AG09319 (cell line): Measurements from ENCODE around the gene SNRPD1.
"Not testable (repeated sequence)": the region's sequence is repeated elsewhere in the genome, so short reads cannot be mapped to it uniquely, and the experiment has no call there.

Source experiments
- DNase-seq: peaks from one replicate; pipeline ENCODE4 v3.0.0-alpha.2; 2010; ENCODE audit warnings: low read depth; ENCODE audit errors: extremely low read depth
- TF ChIP-seq, protein P1 (sequence below): IDR thresholded peaks from 2 replicates; pipeline ENCODE4 v1.5.1; 2011; ENCODE audit warnings: low read depth, mild to moderate bottlenecking, inconsistent platforms, low read length, moderate library complexity

SNRPD1 gene

DNA sequence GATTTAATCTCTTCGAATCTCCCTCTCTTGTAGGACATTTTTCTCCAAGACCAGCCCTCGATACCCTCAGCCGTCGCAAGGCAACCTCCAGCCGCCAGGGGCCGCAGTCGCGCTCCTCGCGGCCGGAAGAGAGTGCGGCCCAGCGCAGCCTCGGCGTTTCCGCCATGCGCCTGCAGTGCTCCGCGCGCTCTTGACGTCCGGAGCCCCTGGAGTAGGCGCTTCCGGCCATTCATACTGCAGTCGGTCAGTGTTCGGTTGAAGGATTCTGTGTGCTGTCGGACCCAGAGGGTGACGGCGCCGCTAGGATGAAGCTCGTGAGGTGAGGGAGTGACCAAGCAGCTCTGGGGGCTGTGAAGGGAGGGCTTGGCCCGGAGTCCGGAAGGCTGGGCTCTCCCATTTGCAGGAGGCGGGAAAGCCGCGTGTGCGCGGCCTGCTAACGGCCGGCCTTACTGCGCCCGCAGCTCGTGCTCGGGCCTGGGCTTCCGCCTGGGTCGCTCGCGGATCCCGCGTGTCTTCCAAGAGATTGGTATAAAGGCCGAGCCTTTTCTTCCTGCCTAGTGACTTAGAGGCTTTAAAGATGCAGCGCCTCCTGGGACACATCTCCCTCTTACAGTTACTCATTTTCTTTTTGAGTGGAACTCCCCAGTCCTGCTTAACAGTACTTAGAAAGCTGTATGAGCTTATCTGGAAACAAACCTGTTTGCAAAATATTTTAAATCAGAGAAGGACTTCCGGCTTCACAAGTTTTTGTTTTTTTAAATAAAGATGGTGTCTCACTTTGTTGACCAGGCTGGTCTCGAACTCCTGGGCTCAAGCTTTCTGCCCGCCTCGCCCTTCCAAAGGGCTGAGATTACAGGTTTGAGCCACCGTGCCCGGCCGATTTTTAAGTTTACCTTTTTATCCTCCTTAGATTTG, at the start of gene SNRPD1:
Gene SNRPD1, plus strand, starts transcription at position 190 of the 915 bp plus-strand sequence. Its CDS starts 116 bp downstream, at position 306.
- TF ChIP-seq, protein P1, sequence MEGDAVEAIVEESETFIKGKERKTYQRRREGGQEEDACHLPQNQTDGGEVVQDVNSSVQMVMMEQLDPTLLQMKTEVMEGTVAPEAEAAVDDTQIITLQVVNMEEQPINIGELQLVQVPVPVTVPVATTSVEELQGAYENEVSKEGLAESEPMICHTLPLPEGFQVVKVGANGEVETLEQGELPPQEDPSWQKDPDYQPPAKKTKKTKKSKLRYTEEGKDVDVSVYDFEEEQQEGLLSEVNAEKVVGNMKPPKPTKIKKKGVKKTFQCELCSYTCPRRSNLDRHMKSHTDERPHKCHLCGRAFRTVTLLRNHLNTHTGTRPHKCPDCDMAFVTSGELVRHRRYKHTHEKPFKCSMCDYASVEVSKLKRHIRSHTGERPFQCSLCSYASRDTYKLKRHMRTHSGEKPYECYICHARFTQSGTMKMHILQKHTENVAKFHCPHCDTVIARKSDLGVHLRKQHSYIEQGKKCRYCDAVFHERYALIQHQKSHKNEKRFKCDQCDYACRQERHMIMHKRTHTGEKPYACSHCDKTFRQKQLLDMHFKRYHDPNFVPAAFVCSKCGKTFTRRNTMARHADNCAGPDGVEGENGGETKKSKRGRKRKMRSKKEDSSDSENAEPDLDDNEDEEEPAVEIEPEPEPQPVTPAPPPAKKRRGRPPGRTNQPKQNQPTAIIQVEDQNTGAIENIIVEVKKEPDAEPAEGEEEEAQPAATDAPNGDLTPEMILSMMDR: peak; percentile 95
- peak; percentile 64 for DNase-seq

DNA sequence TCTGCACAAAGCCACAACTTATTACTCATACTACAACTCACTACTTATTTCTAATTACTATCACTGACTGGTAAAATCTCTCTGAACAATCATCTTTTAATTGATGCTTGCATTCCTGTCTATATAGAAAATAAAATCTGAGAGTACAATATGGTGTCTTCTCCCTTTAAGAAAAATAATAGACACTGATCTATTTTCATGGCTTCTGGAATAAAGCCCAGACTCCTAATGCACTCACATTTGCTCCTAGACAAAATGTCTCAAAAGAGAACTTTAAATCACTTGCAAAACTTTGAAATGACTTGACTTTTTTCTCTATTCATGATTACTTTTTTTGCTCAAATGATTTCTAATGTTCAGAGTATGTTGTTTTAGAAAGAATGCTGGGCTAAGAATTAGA, 40.3 kb upstream of the SNRPD1 start:
- no peak for DNase-seq
- TF ChIP-seq, protein P1: no peak

DNA sequence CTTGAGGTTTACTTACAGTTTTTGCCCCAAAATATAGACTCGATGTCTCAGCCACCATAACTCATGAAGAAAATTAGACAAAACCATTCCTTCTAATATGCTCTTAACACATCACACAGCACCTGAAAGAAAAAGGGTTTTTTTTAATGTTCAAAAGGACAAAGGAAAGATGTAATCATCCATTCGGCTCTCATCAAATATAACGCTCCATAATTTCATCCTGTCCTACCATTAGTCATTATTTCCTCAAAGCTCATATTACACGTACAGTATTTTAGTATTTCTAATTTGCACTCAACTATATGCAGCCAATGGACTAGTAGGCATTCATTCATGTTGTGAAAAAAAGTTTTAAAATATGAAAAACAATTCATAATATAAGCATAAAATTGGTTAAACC, 36.5 kb upstream of the SNRPD1 start:
- DNase-seq: no peak
- TF ChIP-seq, protein P1: no peak

DNA sequence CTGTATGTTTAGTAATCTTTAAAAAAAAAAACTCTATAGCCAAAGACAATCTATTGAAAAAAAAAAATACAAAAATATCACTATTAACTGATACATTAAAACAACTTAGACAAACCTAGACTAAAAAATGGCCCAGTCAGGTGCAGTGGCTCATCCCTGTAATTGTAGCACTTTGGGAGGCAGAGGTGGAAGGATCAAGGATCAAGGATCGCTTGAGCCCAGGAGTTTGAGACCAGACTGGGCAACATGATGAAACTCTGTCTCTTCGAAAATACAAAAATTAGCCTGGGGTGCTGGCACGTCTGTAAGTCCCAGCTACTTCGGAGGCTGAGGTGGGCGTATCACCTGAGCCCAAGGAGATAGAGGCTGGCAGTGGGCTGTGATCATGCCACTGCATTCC, 27.7 kb upstream of the SNRPD1 start:
- DNase-seq: no peak
- TF ChIP-seq, protein P1: no peak

DNA sequence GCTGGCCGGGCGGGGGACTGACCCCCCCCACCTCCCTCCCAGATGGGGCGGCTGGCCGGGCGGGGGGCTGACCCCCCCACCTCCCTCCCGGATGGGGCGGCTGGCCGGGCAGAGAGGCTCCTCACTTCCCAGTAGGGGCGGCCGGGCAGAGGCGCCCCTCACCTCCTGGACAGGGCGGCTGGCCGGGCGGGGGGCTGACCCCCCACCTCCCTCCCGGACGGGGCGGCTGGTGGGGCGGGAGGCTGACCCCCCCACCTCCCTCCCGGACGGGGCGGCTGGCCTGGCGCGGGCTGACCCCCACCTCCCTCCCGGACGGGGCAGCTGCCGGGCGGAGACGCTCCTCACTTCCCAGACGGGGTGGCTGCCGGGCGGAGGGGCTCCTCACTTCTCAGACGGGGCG, 19.8 kb upstream of the SNRPD1 start:
- not testable (repeated sequence) for DNase-seq

DNA sequence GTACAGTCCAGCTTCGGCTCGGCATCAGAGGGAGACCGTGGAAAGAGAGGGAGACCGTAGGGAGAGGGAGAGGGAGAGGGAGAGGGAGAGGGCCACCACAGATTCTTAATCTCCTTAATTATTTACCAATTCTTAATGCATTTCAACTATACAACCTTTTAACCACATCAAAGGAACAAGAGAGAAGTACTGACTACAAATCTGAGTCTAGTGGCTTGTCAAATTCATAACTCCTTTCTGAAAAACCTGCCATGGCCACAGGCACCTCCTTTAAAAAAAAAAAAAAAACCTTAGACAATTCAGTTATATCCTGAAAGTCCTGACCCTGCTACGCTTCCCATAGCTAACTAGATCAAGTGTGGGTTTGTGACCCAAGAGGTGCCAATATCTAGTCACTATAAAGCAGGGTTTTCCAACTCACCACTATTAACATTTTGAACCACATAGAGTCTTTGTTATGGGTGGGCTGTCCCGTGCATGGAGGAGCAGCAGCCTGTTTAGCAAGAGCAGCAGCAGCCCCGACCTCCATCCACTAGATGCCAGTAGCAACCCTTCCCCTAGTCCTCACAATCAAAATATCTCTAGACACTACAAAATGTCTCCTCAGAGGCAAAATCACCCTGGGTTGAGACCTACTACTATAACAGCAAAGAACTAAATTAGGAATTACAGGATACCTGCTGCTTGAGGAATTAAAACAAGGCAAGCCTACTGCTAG, 18.4 kb upstream of the SNRPD1 start:
- no peak for DNase-seq
- TF ChIP-seq, protein P1: no peak

DNA sequence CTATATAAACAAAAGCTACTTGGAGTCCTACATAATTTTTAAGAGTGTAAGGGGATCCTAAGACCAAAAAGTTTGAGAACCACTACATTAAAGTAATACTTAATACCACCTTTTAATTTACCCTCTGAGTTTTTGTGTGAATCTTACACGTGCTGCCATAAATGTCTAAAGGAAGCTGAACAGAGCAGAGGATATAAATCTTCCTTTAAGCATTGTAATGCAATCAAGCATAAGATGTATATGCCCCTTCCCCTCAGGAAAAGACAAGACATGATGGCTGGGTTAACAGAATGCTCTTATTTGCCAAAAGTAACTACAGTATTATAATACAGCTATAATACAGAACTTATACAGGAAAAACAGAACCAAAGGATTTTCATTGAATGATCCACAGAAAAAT, 14.5 kb upstream of the SNRPD1 start:
- no peak for DNase-seq
- TF ChIP-seq, protein P1: no peak
